CD4-positive, alpha-beta T cell treated with Interleukin-21 for 1 hour (primary cell): Measurements from ENCODE around the gene PIGK.
A peak's percentile ranks its signal among the peaks of the same experiment; 100 is the strongest.
"Not testable (repeated sequence)": the region's sequence is repeated elsewhere in the genome, so short reads cannot be mapped to it uniquely, and the experiment has no call there.

Experiments used
- DNase-seq: peaks from one replicate; pipeline ENCODE4 v3.0.0-alpha.2; 2020

The PIGK gene

GRCh38 chr1:77219166-77219887 lies at the start of gene PIGK:
PIGK (minus strand) TSS chr1:77219430; CDS start chr1:77219402, 28 bp downstream.
- peak; percentile 89 for DNase-seq

GRCh38 chr1:77267035-77267434 lies 47.8 kb upstream of the PIGK start:
- no peak for DNase-seq

- DNase-seq, result no peak
Measured at GRCh38 chr1:77265180-77265579, 46.0 kb upstream of the PIGK start.

- no peak for DNase-seq
Measured at GRCh38 chr1:77263708-77264107, 44.5 kb upstream of the PIGK start.

- no peak for DNase-seq
Measured at GRCh38 chr1:77253211-77253610, 34.0 kb upstream of the PIGK start.

- DNase-seq, result no peak
Measured at GRCh38 chr1:77250126-77250525, 30.9 kb upstream of the PIGK start.

- no peak for DNase-seq
Measured at GRCh38 chr1:77245830-77246229, 26.6 kb upstream of the PIGK start.

GRCh38 chr1:77239311-77239710 lies 20.1 kb upstream of the PIGK start:
- DNase-seq, result no peak

GRCh38 chr1:77238462-77238861 lies 19.2 kb upstream of the PIGK start:
- DNase-seq, result no peak

- DNase-seq, result no peak
Measured at GRCh38 chr1:77234943-77235342, 15.7 kb upstream of the PIGK start.

- no peak for DNase-seq
Measured at GRCh38 chr1:77234096-77234495, 14.9 kb upstream of the PIGK start.

GRCh38 chr1:77232829-77233228 lies 13.6 kb upstream of the PIGK start:
- DNase-seq, result no peak

GRCh38 chr1:77230051-77230450 lies 10.8 kb upstream of the PIGK start:
- no peak for DNase-seq

- DNase-seq, result no peak
Measured at GRCh38 chr1:77228836-77229235, 9.6 kb upstream of the PIGK start.

- no peak for DNase-seq
Measured at GRCh38 chr1:77227381-77227780, 8.2 kb upstream of the PIGK start.

- DNase-seq, result no peak
Measured at GRCh38 chr1:77222496-77222895, 3.3 kb upstream of the PIGK start.

GRCh38 chr1:77220687-77221463 lies 1.6 kb upstream of the PIGK start:
- DNase-seq, result no peak

GRCh38 chr1:77218477-77219165 lies 609 bp downstream of the PIGK start:
- DNase-seq, result no peak

GRCh38 chr1:77204043-77204442 lies 15.2 kb downstream of the PIGK start:
- DNase-seq, result not testable (repeated sequence)

GRCh38 chr1:77202751-77203150 lies 16.5 kb downstream of the PIGK start:
- no peak for DNase-seq

GRCh38 chr1:77200806-77201205 lies 18.4 kb downstream of the PIGK start:
- no peak for DNase-seq

GRCh38 chr1:77200293-77200692 lies 18.9 kb downstream of the PIGK start:
- DNase-seq, result no peak

- no peak for DNase-seq
Measured at GRCh38 chr1:77197351-77197750, 21.9 kb downstream of the PIGK start.

GRCh38 chr1:77193951-77194350 lies 25.3 kb downstream of the PIGK start:
- DNase-seq, result no peak
